AG09309 (cell line): ENCODE results near the gene L2HGDH.

Experiments
- DNase-seq: peaks from one replicate; pipeline ENCODE4 v3.0.0-alpha.2; 2010; ENCODE audit warnings: low read depth
- H3K4me3 ChIP-seq: 2 replicates; pipeline ENCODE4 v1.5.1; 2011; ENCODE audit warnings: mild to moderate bottlenecking, low read depth, low read length, moderate library complexity; ENCODE audit not compliant: control insufficient read depth
- TF ChIP-seq, protein P1 (sequence below): IDR thresholded peaks from 2 replicates; pipeline ENCODE4 v1.5.1; 2011; ENCODE audit warnings: mild to moderate bottlenecking, low read depth, low read length, inconsistent platforms; ENCODE audit not compliant: insufficient read depth, control insufficient read depth; ENCODE audit errors: missing control alignments

L2HGDH gene

DNA sequence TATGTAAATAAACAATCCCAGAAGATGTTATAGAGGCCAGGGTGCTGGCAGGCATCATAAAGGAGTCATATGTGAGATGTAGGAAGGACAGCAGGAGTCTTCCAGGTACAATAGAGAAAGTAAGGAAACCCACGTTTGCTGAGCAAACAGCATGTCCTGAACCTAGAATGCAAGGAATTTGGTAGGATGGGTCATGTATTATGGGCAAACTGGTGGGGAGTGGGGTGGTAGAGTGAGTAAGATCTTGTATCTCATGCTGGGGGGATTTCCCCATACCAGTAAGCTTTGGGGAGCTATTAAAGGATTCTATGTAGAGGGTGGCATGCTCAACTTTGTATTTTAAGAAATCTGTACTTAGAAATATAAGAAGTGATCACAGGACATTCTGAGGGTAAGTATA lies 43.7 kb upstream of the L2HGDH start:
- TF ChIP-seq, protein P1, sequence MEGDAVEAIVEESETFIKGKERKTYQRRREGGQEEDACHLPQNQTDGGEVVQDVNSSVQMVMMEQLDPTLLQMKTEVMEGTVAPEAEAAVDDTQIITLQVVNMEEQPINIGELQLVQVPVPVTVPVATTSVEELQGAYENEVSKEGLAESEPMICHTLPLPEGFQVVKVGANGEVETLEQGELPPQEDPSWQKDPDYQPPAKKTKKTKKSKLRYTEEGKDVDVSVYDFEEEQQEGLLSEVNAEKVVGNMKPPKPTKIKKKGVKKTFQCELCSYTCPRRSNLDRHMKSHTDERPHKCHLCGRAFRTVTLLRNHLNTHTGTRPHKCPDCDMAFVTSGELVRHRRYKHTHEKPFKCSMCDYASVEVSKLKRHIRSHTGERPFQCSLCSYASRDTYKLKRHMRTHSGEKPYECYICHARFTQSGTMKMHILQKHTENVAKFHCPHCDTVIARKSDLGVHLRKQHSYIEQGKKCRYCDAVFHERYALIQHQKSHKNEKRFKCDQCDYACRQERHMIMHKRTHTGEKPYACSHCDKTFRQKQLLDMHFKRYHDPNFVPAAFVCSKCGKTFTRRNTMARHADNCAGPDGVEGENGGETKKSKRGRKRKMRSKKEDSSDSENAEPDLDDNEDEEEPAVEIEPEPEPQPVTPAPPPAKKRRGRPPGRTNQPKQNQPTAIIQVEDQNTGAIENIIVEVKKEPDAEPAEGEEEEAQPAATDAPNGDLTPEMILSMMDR: no peak
- H3K4me3 ChIP-seq: no peak overlapping the region
- DNase-seq: no peak

DNA sequence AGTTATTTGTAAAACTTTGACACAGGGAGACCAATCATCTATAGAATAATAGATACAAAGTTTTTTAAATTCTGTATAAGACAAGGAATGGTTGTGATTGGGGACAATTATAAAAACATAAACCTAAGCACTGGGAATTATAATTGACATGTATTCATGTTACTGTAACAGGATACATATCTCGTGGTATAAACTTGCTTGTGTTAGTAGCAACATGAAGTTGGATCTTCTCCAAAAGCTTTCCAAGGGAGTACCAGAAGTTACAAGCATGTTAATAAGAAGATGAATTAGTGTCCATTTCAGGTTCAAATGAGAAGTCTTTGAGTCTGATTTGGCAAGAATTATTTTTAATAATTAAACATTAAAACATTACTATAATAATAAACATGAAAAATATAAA lies 42.5 kb upstream of the L2HGDH start:
- H3K4me3 ChIP-seq: no peak overlapping the region
- TF ChIP-seq, protein P1: no peak
- DNase-seq: no peak

DNA sequence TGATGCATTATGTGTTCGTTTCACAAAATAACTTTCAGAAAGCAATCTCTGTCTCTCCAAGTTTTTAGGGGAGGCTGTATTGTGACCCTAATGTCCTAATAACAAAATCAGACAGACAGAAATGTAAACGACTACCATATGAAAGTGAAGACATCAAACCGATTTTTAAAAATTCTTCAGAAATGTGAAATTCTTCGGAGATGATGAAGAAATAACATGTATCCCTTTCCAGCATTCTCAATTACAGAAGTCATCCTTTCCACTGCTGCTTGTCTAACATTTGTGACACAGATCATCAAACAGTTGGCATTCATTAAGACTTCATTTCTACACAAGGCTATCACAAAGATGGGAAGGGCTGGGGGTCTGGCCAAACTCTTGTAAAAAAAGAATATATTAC lies 41.1 kb upstream of the L2HGDH start:
- no peak for DNase-seq
- no peak overlapping the region for H3K4me3 ChIP-seq
- TF ChIP-seq, protein P1: no peak

DNA sequence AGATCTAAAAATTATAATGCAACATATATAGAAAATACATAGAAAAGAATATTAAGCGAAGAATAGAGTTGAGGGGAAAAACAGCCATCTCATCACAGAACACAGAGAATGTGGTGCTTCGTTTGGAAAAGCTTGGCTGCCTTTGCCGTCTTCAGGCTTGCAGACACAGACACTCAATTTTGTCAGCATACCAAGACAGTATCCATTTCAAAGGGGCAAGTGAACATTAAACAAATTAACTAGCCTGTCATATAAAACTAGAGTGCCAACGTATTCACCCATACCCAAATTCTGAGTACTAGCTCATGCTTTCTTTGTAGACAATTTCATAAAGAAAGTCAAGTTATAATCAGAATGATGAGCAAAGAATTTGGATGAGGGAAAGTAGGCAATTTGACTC lies 40.6 kb upstream of the L2HGDH start:
- DNase-seq: no peak
- no peak overlapping the region for H3K4me3 ChIP-seq
- TF ChIP-seq, protein P1: no peak

DNA sequence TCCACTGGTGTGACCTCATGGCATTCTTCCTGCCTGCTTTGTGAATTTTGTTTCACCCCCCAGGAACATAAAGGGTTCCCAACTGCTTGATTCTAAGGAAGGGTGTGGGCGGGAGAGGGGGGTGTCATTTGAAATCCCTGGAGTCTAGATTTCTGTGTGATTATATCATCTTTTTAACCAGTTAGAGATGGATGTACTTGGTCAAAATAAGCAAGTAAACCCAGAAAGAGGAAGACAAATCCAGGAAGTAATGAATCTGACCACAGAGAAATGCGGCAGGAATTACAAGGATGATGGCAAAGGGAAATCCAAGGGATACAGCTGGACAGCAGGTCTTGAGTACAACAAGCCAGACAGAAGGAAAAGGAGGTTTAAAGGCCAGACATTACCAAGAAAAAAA lies 38.9 kb upstream of the L2HGDH start:
- TF ChIP-seq, protein P1: no peak
- no peak for DNase-seq
- H3K4me3 ChIP-seq: no peak overlapping the region

DNA sequence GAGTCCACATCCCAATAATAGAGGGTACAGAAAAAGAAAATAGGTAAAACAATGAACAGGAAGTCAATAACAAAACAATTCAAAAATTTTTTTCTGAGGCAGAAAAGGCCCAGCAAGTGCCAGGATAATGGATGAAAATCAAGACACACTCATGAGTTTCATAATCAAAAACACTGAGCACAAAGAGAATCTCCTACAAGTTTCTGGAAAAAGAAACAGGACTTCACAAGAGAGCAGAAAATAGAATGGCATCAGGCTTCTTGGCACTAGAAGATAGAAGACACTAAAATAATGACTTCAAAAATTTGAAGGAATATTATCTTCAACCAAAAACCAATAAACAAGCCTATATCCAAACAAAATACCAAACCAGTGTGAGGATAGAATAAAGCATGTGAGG lies 36.9 kb upstream of the L2HGDH start:
- TF ChIP-seq, protein P1: no peak
- no peak for DNase-seq
- no peak overlapping the region for H3K4me3 ChIP-seq

DNA sequence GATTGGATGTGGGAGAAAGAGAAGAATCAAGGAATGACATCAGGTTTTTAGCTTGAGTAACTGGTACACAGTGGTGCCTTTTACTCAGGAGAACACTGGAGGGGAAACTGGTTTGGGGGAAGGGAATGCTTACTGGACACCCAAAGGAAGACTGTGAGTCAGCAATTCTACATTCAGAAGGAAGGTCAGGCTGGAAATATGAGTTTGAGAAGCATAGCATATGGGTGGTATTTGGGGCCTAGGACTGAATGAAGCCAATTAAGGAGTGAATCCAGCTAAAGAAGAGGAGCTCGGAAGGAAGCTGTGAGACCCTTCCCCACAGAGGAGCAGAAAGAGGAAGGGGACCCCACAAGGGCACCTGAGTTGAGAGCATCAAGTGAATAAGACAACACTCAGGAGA lies 35.5 kb upstream of the L2HGDH start:
- no peak overlapping the region for H3K4me3 ChIP-seq
- TF ChIP-seq, protein P1: no peak
- DNase-seq: no peak
